Endothelial cell of umbilical vein (primary cell): ENCODE measurements around the gene WIPI1.

ENCODE experiments used
- CTCF ChIP-seq, 2 donors: IDR thresholded peaks; 1 replicate in 1 of 2; 2 replicates in 1 of 2; pipeline ENCODE4 v1.5.1; 2011; ENCODE audit warnings: low read length in 2 of 2, mild to moderate bottlenecking in 2 of 2, moderate library complexity in 2 of 2, control low read depth in 1 of 2, inconsistent platforms in 1 of 2, low read depth in 1 of 2; ENCODE audit not compliant: insufficient read depth in 1 of 2; ENCODE audit errors: extremely low read depth in 1 of 2
- EZH2 ChIP-seq: IDR thresholded peaks from 2 replicates; pipeline ENCODE4 v1.6.1; 2012; ENCODE audit warnings: borderline replicate concordance, low read depth, mild to moderate bottlenecking, moderate library complexity, low read length, inconsistent platforms; ENCODE audit not compliant: severe bottlenecking
- FOS ChIP-seq: IDR thresholded peaks from 2 replicates; pipeline ENCODE4 v1.6.1; 2011; ENCODE audit warnings: mild to moderate bottlenecking, low read length, moderate library complexity, borderline replicate concordance; ENCODE audit not compliant: insufficient read depth
- GATA2 ChIP-seq: IDR thresholded peaks from 2 replicates; pipeline ENCODE4 v1.7.0; 2011; ENCODE audit warnings: low read depth, mild to moderate bottlenecking, moderate library complexity, mixed read lengths, low read length; ENCODE audit not compliant: insufficient read length, insufficient read depth
- JUN ChIP-seq: IDR thresholded peaks from 2 replicates; pipeline ENCODE4 v1.6.1; 2011; ENCODE audit warnings: borderline replicate concordance, low read depth; ENCODE audit not compliant: insufficient read length, insufficient read depth
- MYC ChIP-seq: IDR thresholded peaks from one replicate; pipeline ENCODE4 v1.6.1; 2011; ENCODE audit warnings: mild to moderate bottlenecking, low read depth, low read length
- POLR2A ChIP-seq: IDR thresholded peaks from 2 replicates; pipeline ENCODE4 v1.6.1; 2012; ENCODE audit warnings: low read depth, mild to moderate bottlenecking, control low read depth, low read length
- POLR2AphosphoS5 ChIP-seq: IDR thresholded peaks from 2 replicates; pipeline ENCODE4 v1.6.1; 2012; ENCODE audit warnings: low read depth, mild to moderate bottlenecking, control low read depth, low read length, moderate library complexity; ENCODE audit not compliant: insufficient read depth
- TF ChIP-seq, protein P1 (sequence below): IDR thresholded peaks from 2 replicates; pipeline ENCODE4 v1.6.1; 2011; ENCODE audit not compliant: insufficient read depth, insufficient read length

- TF ChIP-seq CTCF (IDR thresholded peaks at IDR 0.05; ENCODE audit: extremely low read depth in 1 of 2, insufficient read depth in 1 of 2, low read depth in 1 of 2, low read length in 2 of 2) = no peak
- TF ChIP-seq POLR2A = no peak
- TF ChIP-seq EZH2 = no peak
- TF ChIP-seq POLR2AphosphoS5 = no peak
- TF ChIP-seq, protein P1, sequence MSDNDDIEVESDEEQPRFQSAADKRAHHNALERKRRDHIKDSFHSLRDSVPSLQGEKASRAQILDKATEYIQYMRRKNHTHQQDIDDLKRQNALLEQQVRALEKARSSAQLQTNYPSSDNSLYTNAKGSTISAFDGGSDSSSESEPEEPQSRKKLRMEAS = no peak
- TF ChIP-seq FOS = no peak
- peak; percentile 29 for TF ChIP-seq JUN
- no peak for TF ChIP-seq GATA2
- no peak for TF ChIP-seq MYC
Measured at GRCh38 chr17:68418876-68419275, 38.4 kb downstream of the WIPI1 start.
